Measurements from ENCODE around the gene KCNK3.

The KCNK3 gene

GRCh38 chr2:26715528-26716270, 23.2 kb downstream of the KCNK3 start:
- DNase-seq, result no peak

DNA sequence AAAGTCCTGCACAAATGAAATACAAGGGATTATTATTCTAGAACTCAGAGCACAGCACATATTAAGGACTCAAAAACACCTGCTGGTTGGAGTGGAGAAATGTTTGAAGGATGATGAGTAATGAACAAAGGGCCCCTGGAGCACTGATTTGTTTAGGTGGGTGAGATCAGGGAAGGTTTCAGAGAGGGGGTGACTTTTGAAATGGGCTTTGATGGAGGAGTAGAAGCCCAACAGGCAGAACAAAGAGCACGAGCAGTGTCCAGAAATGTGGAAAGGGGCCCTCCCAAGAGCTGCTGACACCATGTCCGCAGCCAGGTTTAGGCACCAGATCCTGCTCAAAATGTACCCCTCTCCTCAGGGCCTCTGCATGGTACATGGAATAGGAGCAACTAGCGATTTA, 23.8 kb downstream of the KCNK3 start:
- DNase-seq, result no peak

- DNase-seq, result no peak
Measured at GRCh38 chr2:26716769-26717168, 24.2 kb downstream of the KCNK3 start.

GRCh38 chr2:26717362-26717761, 24.8 kb downstream of the KCNK3 start:
- DNase-seq, result no peak

GRCh38 chr2:26718949-26719686, 26.6 kb downstream of the KCNK3 start:
- no peak for DNase-seq

DNA sequence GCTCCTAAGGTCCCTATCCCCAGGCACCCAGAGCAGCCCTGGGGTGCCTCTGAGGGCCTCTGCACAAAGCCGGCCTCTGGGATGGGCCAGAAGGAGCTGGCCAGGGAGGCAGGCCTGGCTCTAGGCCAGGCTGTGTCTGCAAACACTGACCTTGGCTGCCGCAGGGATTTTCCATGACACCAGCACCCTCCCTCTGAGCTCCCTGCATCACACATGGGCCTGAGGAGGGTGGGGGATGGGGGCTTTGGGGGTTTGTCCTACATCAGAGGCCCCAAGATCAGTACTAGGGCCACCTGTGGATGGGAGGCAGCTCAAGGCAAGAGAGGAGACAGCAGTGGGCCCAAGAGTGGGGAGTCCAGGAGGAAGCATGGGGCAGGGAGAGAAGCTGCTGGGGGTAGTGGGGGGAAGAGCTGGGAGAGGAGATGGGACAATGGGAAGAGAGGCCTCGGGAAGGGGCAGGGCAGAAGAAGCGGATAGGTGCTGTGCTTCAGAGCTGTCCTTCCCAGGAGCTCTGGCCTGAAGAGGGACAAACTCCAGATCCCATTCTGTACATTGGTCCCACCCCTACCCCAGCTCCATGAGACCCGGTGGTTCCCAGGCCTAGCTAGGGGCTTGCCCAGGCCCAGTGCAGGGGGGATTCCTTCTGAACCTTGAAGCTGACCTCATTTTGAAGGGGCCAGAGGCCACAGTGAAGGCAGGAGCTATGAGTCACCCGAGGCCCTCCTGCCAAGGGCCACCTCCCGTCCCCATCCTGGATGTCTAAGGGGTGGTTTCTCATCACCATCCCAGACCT, 28.0 kb downstream of the KCNK3 start:
- no peak for DNase-seq

DNA sequence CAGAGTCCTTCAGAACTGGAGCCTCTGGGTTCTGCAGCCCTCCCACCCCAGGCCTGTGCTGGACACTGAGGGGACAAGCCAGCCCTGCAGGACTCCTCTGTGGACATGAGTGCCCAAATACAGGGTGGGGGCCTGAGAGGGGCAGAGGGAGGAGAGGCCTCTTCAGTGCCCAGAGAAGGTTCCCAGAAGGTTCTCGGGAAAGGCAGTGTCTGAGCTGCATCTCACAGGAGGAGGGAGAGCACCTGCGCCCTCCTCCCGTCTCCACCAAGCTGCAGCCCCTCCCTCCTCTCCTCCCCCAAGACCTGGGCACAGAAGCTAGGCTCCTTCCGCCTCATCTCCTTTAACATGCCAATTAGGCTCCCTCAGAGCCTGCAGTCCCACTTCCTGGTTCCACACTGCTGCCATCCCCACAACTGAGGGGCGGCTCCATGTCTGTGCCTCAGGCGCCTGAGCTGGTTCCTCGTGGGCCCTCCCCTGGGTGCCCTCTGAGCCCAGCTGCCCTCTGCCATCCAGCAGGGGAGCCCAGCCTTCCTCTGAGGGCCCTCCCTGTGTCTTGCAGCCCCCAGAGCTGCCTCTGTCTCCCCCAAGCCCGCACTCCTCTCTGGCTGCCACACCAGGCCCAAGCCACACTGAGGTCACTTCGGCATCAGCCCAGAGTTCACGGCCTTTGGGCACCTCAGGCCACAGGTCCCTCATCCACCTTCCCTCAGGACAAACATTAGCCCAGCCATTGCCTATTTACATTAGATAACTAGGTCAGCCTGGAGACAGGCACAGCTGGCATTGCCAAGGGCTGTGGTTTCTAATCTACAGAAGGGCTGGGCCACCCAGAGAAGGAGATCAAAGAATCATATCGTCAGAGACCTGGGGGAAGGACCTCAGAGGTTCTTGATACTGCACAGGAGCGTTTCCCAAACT, 28.9 kb downstream of the KCNK3 start:
- DNase-seq, result peak; percentile 80

DNA sequence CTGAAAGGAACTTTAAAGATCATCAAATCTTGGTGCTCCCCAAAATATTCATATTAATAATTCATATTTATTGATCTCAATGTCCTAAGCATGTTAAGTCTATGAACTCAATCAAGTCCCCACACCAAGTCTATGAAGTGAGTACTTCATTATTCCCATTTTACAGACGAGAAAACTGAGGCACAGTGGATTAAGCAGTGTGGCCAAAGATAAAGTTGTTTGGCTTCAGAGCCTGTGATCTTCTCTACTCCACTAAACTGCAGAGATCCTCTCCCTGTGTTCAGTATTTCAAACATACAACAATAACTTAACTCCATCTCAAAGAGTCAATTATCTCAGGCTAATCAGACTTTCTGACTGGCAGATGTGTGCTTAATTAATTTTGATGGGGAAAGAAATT, 29.8 kb downstream of the KCNK3 start:
- DNase-seq, result no peak

DNA sequence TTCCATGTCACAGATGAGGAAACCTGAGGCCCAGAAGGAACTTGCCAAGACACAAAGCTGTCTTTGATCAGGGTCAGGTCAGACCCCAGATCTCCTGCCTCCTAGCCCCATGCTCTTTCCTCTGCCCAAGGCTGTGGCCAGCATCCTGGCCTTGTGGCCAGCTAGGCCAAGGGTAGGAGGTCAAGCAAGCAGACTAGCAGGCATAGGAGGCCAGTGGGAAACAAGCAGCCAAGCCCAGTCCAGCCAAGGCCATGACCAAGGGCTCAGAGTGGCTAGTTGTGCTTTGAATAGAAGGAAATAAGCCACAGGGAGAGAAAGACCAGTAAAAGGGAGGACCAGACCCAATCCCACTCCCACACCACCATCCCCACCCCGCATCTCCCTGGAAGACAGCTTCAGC, 30.4 kb downstream of the KCNK3 start:
- no peak for DNase-seq

- no peak for DNase-seq
Measured at GRCh38 chr2:26723475-26723874, 31.0 kb downstream of the KCNK3 start.

DNA sequence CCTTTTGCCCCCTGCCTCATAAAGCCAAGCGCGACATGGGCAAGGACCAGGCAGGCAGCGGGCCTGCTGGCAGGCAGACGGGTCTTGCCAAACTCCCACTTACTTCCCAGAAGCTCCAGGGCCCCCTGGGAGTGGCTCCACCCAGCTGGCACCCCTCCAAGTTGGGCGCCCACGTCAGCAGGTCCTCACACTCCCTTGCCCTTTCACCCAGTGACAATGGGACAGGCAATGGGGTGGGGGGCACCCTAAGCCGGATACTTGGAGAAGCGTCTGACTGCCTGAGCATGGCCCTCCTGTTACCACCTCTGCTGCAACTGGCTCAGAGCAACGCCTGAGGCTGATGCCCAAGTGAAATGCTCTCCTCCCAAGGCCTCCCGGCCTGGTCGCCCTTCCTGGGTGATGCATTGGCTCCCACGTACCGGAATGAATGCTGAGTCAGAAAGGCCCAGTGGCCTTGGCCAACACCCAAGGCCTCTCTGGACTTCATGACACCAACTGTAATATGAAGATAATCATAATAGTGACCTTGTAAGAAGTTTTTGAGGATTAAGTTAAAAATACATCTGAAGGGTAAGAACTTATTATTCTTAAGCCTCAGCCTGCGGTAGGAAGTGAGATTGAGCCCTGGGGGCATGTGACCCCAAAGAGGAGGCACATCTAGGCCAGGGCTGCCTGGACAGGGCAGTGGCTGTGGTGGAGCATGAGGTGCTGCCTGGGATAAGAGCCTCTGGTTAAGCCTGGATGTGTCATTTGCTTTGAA, 31.6 kb downstream of the KCNK3 start:
- DNase-seq, result no peak

GRCh38 chr2:26724784-26725520, 32.4 kb downstream of the KCNK3 start:
- DNase-seq, result no peak

GRCh38 chr2:26725521-26725820, 32.9 kb downstream of the KCNK3 start:
- no peak for DNase-seq

- DNase-seq, result no peak
Measured at GRCh38 chr2:26726228-26726627, 33.7 kb downstream of the KCNK3 start.

- no peak for DNase-seq
Measured at GRCh38 chr2:26727641-26728561, 35.4 kb downstream of the KCNK3 start.

- no peak for DNase-seq
Measured at GRCh38 chr2:26729311-26729710, 36.8 kb downstream of the KCNK3 start.

DNA sequence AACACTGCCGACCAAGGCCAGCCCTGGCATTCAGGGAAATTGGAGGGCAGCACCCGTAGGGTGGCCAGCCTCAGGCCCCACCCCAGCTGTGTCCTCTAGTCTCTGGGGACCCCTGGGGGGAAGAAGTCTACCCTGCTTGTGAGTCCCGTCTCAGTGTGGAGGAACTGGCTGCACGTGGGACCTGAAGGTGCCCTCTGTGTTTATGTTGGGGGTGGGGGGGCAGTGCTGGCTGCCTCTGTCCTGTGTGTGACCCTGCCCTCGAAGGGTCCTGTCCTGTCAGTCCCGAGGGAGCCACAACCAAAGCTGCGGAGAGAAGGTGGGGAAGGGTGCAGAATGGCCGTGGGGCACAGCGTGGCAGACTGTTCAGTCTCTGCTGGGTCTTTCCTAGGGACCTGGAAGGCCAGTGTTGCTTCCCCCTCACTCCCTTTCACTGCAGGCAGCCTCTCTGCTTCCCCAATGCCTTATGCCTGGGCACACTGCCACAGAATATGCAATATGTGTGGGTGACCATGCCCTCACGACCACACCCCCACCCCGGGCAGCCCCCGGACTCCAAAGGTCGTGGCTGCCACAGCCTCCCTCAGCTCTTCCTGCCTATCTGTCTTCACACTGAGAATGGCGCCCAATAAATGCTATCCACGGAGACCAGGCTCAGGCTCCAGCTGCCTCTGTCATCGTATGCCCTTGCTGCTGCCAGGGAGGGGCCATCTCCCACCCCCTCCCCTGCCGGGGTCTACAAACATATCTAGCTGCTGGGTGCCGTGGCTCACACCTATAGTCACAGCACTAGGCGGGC, 38.2 kb downstream of the KCNK3 start:
- no peak for DNase-seq

DNA sequence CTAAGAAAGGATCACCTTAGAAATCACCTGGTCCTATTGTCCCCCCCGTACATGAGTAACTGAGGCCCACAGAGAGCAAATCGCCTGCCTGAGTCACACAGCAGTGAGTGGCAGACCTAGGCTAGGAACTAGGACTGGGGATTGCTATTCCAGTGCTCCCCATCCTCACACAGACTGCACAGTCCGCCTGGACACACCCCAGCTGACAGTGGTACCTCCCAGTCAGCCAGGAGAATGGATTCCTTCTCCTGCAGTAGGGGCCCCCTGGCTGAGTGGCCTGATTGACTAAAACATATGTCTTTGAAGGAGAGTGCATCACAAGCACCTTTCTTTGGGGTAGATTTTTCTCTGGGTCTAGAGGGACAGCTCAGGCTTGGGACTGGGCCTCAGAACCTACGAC, 39.2 kb downstream of the KCNK3 start:
- no peak for DNase-seq

GRCh38 chr2:26732446-26732845, 39.9 kb downstream of the KCNK3 start:
- DNase-seq, result no peak
